ENCODE data around the gene ZC3H14. TPM values are rescaled to one million over a fixed set of nuclear protein-coding genes. Genes with fewer than 3 reads are reported as not detected.

Gene ZC3H14
- total and polyA plus RNA-seq, 10 of the 15 experiments (the other 5 are each of a cell fraction or from before 2014, with no cell fraction given): 17.9 to 97.1 (median 47.6) TPM

- WGBS (ENCODE audit: insufficient coverage, insufficient replicate concordance, low lambda C conversion rate, missing lambda C conversion rate): 18% methylated on average over 2 of the region's 2 CpGs
- no peak overlapping the region for H3K9ac ChIP-seq (ENCODE audit: control insufficient read depth, insufficient read depth, low read length)
- intact Hi-C loops (cut with micrococcal nuclease; ENCODE audit: unreplicated experiment) (no loop called here), in situ Hi-C loops (cut with MboI) (no loop called here)
- no peaks in the 10 kb centered on the region for H3K27me3 ChIP-seq (replicated peaks in 1 of 2; ENCODE audit: control insufficient read depth in 2 of 2, insufficient read depth in 2 of 2, low read length in 1 of 2)
- H3K36me3 ChIP-seq (ENCODE audit: control insufficient read depth in 2 of 2, insufficient read depth in 2 of 2, low read length in 1 of 2): peaks cover 11 to 25% of the 10 kb centered on the region in 2 experiments
- no peaks in the 10 kb centered on the region for H4K20me1 ChIP-seq (ENCODE audit: control insufficient read depth, insufficient read depth)
- H3K27ac ChIP-seq (ENCODE audit: control insufficient read depth, insufficient read depth): no peak overlapping the region; the same call in 1 of the 2 replicates
- H3K79me2 ChIP-seq (ENCODE audit: control insufficient read depth, insufficient read depth, low read length): no peaks in the 10 kb centered on the region
- no peak overlapping the region for H3K4me3 ChIP-seq
- no peak overlapping the region for H3K4me2 ChIP-seq (ENCODE audit: control insufficient read depth, insufficient read depth)
- H3K9me3 ChIP-seq (replicated peaks; ENCODE audit: control insufficient read depth, insufficient read depth, low read length): no peaks in the 10 kb centered on the region
- DNase-seq (ENCODE audit: low read depth, low spot score) (no peak), ATAC-seq (no peak), FAIRE-seq (no peak)
- peaks cover 4% of the 10 kb centered on the region for H3K4me1 ChIP-seq (ENCODE audit: control insufficient read depth, insufficient read depth, low read length)
- ChIA-PET CTCF (interaction anchor here (0.7 to 1.6 kb wide), 2 partner anchors 62 to 613 kb away, joined by 3 read pairs; no protein-coding TSS in a partner anchor), POLR2A (interaction anchor here (0.5 kb wide), 1 partner anchor 111 kb away, joined by 7 read pairs; no protein-coding TSS in a partner anchor), SMC1A (ENCODE audit: uncharacterized antibody, unreplicated experiment) (interaction anchor here (1.6 kb wide), 1 partner anchor 11 kb away, joined by 3 read pairs; no protein-coding TSS in a partner anchor), RAD21 (ENCODE audit: unreplicated experiment) (no interaction called here)
- BruUV-seq (replicated peaks): no TSS peak
- no peak overlapping the region for H2AFZ ChIP-seq (ENCODE audit: control insufficient read depth, low read depth, low read length)
- no peak for TF ChIP-seq ZNF24 (IDR thresholded peaks at IDR 0.05)
Observed at GRCh38 chr14:88605594-88605993, 42.8 kb downstream of the ZC3H14 start.

GRCh38 chr14:88607829-88608228 lies 45.0 kb downstream of the ZC3H14 start:
- POLR2A ChIA-PET: no interaction called here

More at GRCh38 chr14:88607829-88608228, 45.0 kb downstream of the ZC3H14 start:
- Histone ChIP-seq H2AFZ (ENCODE audit: control insufficient read depth, low read depth, low read length) (no peak overlapping the region), H3K27ac (ENCODE audit: control insufficient read depth, insufficient read depth) (no peak overlapping the region), H3K27me3 (replicated peaks in 1 of 2; ENCODE audit: control insufficient read depth in 2 of 2, insufficient read depth in 2 of 2, low read length in 1 of 2) (no peaks in the 10 kb centered on the region), H3K9me3 (replicated peaks; ENCODE audit: control insufficient read depth, insufficient read depth, low read length) (no peaks in the 10 kb centered on the region), H3K79me2 (ENCODE audit: control insufficient read depth, insufficient read depth, low read length) (no peaks in the 10 kb centered on the region), H3K4me1 (ENCODE audit: control insufficient read depth, insufficient read depth, low read length) (peaks cover under 1% of the 10 kb centered on the region; the same call in 1 of the 2 replicates), H3K4me3 (no peak overlapping the region), H3K36me3 (ENCODE audit: control insufficient read depth in 2 of 2, insufficient read depth in 2 of 2, low read length in 1 of 2) (peaks cover 10 to 37% of the 10 kb centered on the region in 2 experiments), H3K9ac (ENCODE audit: control insufficient read depth, insufficient read depth, low read length) (no peak overlapping the region), H3K4me2 (ENCODE audit: control insufficient read depth, insufficient read depth) (no peak overlapping the region), H4K20me1 (ENCODE audit: control insufficient read depth, insufficient read depth) (no peaks in the 10 kb centered on the region)
- BruUV-seq (replicated peaks): no TSS peak
- ChIA-PET SMC1A (ENCODE audit: uncharacterized antibody, unreplicated experiment) (no interaction called here), CTCF (no interaction called here), RAD21 (ENCODE audit: unreplicated experiment) (no interaction called here)
- in situ Hi-C loops (cut with MboI) (no loop called here), intact Hi-C loops (cut with micrococcal nuclease; ENCODE audit: unreplicated experiment) (no loop called here)
- TF ChIP-seq ZNF24 (IDR thresholded peaks at IDR 0.05): no peak
- TF ChIP-seq MYB (IDR thresholded peaks at IDR 0.05; ENCODE audit: borderline replicate concordance, low read depth, low read length): no peak
- no peak for TF ChIP-seq SREBF1 (IDR thresholded peaks at IDR 0.05; ENCODE audit: low read length)
- no peak for TF ChIP-seq SMAD5 (IDR thresholded peaks at IDR 0.05; ENCODE audit: low read depth)
- TF ChIP-seq BCL3 (IDR thresholded peaks at IDR 0.05; ENCODE audit: borderline replicate concordance, insufficient read depth, low read depth, low read length, poor library complexity, severe bottlenecking): no peak
- TF ChIP-seq EZH2 (IDR thresholded peaks at IDR 0.05; ENCODE audit: borderline replicate concordance, control insufficient read depth, low read depth, low read length): no peak
- no peak for TF ChIP-seq JUNB (IDR thresholded peaks at IDR 0.05)
- no peak for TF ChIP-seq MTA2 (IDR thresholded peaks at IDR 0.05; ENCODE audit: low read depth)
- no peak for TF ChIP-seq MTA3 (IDR thresholded peaks at IDR 0.05; ENCODE audit: borderline replicate concordance, low read length)
- no peak for TF ChIP-seq RELB (IDR thresholded peaks at IDR 0.05; ENCODE audit: low read depth)
- no peak for TF ChIP-seq IKZF1 (conservative IDR thresholded peaks at IDR 0.05)
- ATAC-seq: no peak
- no peak for FAIRE-seq
- no peak for DNase-seq (ENCODE audit: low read depth, low spot score)

Data from GM12878 (cell line).